NCI-H510A (cell line): ENCODE measurements around the gene NBPF19.
"Not testable (repeated sequence)": the region's sequence is repeated elsewhere in the genome, so short reads cannot be mapped to it uniquely, and the experiment has no call there.

Source experiments
- DNase-seq: peaks from one replicate; lab custom pipeline; 2025; lab: John Stamatoyannopoulos, UW

NBPF19 gene, protein sequence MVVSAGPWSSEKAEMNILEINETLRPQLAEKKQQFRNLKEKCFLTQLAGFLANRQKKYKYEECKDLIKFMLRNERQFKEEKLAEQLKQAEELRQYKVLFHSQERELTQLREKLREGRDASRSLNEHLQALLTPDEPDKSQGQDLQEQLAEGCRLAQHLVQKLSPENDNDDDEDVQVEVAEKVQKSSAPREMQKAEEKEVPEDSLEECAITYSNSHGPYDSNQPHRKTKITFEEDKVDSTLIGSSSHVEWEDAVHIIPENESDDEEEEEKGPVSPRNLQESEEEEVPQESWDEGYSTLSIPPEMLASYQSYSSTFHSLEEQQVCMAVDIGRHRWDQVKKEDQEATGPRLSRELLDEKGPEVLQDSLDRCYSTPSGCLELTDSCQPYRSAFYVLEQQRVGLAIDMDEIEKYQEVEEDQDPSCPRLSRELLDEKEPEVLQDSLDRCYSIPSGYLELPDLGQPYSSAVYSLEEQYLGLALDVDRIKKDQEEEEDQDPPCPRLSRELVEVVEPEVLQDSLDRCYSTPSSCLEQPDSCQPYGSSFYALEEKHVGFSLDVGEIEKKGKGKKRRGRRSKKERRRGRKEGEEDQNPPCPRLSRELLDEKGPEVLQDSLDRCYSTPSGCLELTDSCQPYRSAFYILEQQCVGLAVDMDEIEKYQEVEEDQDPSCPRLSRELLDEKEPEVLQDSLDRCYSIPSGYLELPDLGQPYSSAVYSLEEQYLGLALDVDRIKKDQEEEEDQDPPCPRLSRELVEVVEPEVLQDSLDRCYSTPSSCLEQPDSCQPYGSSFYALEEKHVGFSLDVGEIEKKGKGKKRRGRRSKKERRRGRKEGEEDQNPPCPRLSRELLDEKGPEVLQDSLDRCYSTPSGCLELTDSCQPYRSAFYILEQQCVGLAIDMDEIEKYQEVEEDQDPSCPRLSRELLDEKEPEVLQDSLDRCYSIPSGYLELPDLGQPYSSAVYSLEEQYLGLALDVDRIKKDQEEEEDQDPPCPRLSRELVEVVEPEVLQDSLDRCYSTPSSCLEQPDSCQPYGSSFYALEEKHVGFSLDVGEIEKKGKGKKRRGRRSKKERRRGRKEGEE (N-terminal part only)

DNA sequence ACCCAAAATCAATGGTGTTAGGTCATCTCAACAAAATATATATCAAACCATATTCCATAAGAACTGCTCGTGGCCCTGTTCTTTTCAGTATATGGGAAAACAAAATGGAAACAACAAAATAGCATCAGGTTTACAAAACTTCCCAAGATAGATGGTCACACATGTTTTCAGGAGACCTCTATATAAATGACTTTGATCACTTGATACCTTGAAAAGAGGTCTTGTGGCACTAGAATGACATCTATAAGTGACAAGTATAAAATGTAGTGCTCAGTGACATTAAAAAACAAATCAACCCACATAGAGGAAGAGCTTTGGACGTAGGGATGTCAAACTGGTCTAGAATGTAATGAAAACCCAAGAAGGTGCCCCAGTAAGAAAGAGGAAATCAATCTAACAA lies at the start of gene NBPF19:
NBPF19 (plus strand) TSS at position 301 of the 400 bp plus-strand sequence. CDS start 888 bp downstream, outside the sequence.
- not testable (repeated sequence) for DNase-seq

DNA sequence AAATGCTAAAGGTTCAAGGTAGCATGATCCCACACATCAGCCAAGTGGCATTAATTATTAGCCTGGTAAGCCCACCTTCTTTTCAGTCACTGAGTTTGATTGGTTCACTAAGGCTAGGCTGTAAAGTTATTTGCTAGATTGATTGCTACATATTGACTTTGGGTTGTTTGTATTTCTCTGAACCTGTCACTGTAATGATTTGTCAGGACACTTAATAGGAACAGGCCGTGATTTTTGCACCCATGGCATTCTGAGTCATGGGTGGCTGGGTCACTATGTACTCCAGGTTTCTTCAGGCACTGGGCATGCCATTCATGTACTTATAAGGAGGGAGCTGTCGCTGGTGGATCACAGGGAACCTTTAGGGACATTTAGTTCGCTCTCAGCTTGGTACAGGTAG lies 46.5 kb upstream of the NBPF19 start:
- not testable (repeated sequence) for DNase-seq

DNA sequence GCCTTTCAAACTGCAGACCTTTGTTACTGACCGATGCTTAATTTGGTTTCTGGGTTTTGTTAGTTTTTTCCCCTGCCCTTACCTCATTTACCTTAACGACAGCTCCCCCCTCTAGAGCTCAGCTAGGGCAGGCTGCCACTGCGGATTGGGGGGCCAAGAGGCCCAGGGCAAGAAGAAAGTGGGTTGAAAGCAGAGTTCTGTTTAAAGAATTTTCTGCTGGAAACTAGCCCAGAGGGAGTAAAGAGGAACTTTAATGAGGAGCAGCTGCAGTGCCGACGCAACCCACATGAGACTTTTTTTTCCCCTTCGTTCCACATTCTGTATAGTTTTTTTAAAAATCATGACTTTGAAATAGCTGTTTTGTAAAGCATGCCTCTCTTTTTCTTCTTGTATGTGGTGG lies 29.4 kb upstream of the NBPF19 start:
- DNase-seq = not testable (repeated sequence)

DNA sequence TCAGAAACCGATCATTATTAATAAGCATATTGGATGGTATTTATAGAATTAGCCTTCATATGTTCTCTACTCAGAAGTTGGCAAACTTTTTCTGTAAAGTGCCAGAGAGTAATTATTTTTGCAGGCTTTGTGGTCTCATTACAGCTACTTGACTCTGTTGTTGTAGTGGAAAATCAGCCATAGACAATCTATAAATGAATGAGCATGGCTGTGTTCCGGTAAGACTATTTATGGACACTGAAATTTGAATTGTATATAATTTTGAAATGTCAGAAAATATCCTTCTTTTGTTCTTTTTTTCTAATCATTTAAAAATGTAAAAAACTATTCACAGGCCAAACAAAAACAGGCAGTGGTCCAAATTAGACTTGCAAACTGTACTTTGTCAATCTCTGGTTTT lies 22.6 kb upstream of the NBPF19 start:
- DNase-seq = not testable (repeated sequence)

DNA sequence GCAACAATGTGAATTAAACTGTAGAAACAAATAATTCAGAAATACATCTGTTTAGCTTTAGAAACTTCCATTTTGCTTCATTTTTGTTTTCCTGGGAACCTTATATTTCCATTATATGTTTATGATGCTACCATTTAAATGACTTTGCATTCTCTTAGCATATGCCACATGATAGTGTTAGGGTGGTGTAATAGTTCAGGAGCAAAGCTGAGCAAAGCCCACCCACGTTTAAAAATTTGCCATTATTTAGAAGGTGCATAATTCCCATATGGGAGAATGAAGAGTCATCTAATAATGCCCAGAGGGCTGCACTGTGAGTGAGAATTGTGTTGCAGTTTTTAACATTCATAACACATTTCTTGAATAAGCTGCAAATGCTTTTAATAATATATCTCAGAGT lies 22.2 kb upstream of the NBPF19 start:
- not testable (repeated sequence) for DNase-seq

DNA sequence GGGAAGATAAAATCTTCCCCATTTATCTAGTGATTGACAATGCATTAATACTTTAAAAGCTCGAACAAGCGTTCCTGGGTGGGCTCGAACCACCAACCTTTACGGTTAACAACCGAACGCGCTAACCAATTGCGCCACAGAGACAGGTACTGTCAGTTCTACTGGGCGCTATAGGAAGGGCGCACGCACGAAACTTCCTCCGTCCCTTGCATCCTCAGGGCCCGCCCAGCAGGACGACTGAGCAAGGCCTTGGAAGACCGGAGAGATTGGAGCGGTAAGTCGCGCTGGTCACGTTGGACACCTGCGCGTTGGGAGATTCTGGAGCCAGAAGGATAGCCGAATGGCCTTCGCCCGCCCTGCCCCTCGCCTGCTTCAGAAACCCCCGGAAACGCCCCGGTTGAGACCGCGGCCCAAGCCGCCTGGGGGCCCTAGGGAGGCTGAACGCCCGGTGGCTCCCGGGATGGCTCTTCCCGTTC lies 83.5 kb downstream of the NBPF19 start:
- DNase-seq = not testable (repeated sequence)

DNA sequence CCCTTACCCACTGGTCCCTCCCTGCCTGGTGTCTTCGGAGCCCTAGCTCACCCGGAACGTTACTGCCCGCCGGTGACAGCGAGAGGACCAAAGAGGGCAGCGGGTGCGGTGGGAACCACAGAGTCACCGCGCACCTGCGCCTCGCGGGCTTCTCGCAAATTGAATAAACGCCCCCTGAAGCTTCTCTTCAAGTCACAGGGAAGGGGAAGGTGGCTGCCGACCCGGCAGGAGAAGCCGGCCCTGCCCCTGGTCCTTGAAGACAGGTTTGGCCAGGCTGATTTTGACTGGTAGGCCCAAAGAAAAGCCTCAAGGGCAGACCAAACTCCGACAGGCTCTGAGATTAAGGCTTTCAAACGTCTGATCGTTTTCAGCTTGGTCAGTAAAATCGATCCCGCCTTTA lies 87.0 kb downstream of the NBPF19 start:
- not testable (repeated sequence) for DNase-seq

DNA sequence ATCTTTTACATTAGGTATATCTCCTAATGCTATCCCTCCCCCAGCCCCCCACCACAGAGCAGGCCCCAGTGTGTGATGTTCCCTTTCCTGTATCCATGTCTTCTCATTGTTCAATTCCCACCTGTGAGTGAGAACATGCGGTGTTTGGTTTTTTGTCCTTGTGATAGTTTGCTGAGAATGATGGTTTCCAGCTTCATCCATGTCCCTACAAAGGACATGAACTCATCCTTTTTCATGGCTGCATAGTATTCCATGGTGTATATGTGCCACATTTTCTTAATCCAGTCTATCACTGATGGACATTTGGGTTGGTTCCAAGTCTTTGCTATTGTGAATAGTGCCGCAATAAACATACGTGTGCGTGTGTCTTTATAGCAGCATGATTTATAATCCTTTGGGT lies 90.6 kb downstream of the NBPF19 start:
- not testable (repeated sequence) for DNase-seq

DNA sequence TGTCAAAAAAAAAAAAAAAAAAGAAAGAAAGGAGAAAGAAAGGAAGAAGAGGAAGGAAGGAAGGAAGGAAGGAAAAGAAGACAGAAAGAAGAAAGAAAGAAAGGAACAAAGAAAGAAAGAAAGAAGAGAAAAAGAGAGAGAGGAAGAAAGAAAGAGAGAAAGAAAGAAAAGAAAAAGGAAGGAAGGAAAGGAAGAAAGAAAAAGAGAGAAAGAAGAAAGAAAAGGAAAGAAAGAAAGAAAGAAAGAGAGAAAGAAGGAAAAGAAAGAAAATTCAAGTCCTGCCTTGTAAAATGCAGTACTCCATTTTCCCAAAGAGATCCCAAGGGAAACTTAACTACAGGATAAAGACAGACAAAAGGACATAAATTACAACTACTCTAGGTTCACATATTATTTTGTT lies 97.9 kb downstream of the NBPF19 start:
- not testable (repeated sequence) for DNase-seq

DNA sequence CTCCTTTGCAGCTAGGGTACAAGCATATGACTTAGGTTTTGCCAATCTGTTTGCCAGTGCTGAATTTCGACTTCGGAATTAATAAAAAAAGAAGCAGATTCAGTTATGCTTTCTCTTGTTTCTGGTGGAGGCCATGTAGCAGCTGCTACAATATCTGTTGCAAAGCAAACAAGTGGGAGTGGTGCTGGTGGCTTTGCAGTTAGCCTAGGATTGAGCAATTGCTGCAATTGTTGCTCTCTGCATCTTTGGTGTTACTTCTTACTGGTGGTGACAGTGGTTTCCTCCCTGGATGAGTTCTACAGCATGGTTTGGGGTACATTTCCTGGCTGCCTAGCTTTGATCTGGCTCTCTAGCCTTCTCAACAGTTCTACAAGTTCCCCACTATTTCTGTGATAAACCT lies 110.7 kb downstream of the NBPF19 start:
- DNase-seq = not testable (repeated sequence)
